ENCODE measurements around the gene PPP1R14B. TPM values are rescaled to one million over a fixed set of nuclear protein-coding genes. Genes with fewer than 3 reads are reported as not detected.

Gene PPP1R14B
- total RNA-seq, 3 donors from 2014 or later = 63.0 to 101 (median 64.7) TPM

Other genes with a start within 250 kb of the PPP1R14B start
- gene FLRT1, start 211.0 kb downstream of the PPP1R14B start, total RNA-seq = not detected
- 100 to 1,000 TPM in 1 of 3 donors, 10 to 100 TPM in 2; 19.7 to 113 (median 40.3) TPM for gene MACROD1, start 80.8 kb downstream of the PPP1R14B start, total RNA-seq
- 100 to 1,000 TPM in 2 of 3 donors, 10 to 100 TPM in 1; 88.5 to 114 (median 106) TPM for gene STIP1, start 60.8 kb downstream of the PPP1R14B start, total RNA-seq
- 10 to 100 TPM; 14.0 to 42.2 (median 17.4) TPM for gene FERMT3, start 40.2 kb downstream of the PPP1R14B start, total RNA-seq
- gene TRPT1, start 20.8 kb downstream of the PPP1R14B start, total RNA-seq = 10 to 100 TPM; 42.9 to 54.1 (median 51.1) TPM
- gene NUDT22, start 20.7 kb downstream of the PPP1R14B start, total RNA-seq = 10 to 100 TPM; 34.2 to 58.0 (median 36.7) TPM
- 10 to 100 TPM; 23.6 to 33.5 (median 32.6) TPM for gene DNAJC4, start 16.4 kb downstream of the PPP1R14B start, total RNA-seq
- gene VEGFB, start 12.4 kb downstream of the PPP1R14B start, total RNA-seq = 100 to 1,000 TPM in 1 of 3 donors, 10 to 100 TPM in 2; 45.1 to 223 (median 53.4) TPM
- 10 to 100 TPM; 51.4 to 77.3 (median 54.6) TPM for gene FKBP2, start 5.8 kb downstream of the PPP1R14B start, total RNA-seq
- gene PLCB3, start 4.6 kb upstream of the PPP1R14B start, total RNA-seq = 10 to 100 TPM; 15.5 to 20.5 (median 19.0) TPM
- gene BAD, start 37.7 kb upstream of the PPP1R14B start, total RNA-seq = 100 to 1,000 TPM in 1 of 3 donors, 10 to 100 TPM in 2; 80.3 to 107 (median 87.5) TPM
- gene GPR137, start 38.9 kb upstream of the PPP1R14B start, total RNA-seq = 10 to 100 TPM in 2 of 3 donors, 1 to 10 TPM in 1; 8.9 to 14.7 (median 11.1) TPM
- 1 to 10 TPM in 1 of 3 donors, not detected in 2; 2.3 TPM for gene KCNK4, start 44.4 kb upstream of the PPP1R14B start, total RNA-seq
- 1 to 10 TPM in 1 of 3 donors, not detected in 2; 1.8 TPM for gene CATSPERZ, start 53.4 kb upstream of the PPP1R14B start, total RNA-seq
- 10 to 100 TPM; 38.2 to 43.9 (median 39.5) TPM for gene ESRRA, start 58.6 kb upstream of the PPP1R14B start, total RNA-seq
- 100 to 1,000 TPM; 206 to 266 (median 262) TPM for gene TRMT112, start 70.6 kb upstream of the PPP1R14B start, total RNA-seq
- 100 to 1,000 TPM; 241 to 327 (median 262) TPM for gene PRDX5, start 71.2 kb upstream of the PPP1R14B start, total RNA-seq
- gene CCDC88B, start 93.3 kb upstream of the PPP1R14B start, total RNA-seq = 10 to 100 TPM in 1 of 3 donors, 1 to 10 TPM in 2; 3.3 to 10.7 (median 5.9) TPM
- gene RPS6KA4, start 112.2 kb upstream of the PPP1R14B start, total RNA-seq = 10 to 100 TPM; 16.7 to 20.6 (median 19.4) TPM